ENCODE results near the gene KCNIP4.

DNA sequence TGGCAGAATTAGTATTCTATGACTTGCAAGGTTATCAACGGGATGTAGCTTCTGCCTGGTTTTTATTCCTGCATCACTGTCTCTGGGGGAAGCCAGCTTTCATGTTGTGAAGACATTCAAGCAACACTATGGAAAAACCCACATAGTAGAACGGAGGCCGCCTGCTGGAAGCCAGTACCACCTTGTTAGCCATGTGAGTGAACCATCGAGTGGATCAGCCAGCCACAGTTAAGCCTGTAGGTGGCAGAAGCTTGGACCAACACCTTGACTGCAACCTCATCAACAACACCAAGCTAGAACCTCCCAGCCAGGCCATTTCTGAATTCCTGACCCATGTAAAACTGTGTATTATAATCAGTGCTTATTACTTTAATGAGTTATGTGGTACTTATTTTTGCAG, 538.2 kb downstream of the KCNIP4 start:
- TF ChIP-seq POLR2AphosphoS5 (IDR thresholded peaks at IDR 0.05; ENCODE audit: low read depth) = no peak
- TF ChIP-seq, protein P1, sequence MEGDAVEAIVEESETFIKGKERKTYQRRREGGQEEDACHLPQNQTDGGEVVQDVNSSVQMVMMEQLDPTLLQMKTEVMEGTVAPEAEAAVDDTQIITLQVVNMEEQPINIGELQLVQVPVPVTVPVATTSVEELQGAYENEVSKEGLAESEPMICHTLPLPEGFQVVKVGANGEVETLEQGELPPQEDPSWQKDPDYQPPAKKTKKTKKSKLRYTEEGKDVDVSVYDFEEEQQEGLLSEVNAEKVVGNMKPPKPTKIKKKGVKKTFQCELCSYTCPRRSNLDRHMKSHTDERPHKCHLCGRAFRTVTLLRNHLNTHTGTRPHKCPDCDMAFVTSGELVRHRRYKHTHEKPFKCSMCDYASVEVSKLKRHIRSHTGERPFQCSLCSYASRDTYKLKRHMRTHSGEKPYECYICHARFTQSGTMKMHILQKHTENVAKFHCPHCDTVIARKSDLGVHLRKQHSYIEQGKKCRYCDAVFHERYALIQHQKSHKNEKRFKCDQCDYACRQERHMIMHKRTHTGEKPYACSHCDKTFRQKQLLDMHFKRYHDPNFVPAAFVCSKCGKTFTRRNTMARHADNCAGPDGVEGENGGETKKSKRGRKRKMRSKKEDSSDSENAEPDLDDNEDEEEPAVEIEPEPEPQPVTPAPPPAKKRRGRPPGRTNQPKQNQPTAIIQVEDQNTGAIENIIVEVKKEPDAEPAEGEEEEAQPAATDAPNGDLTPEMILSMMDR (IDR thresholded peaks at IDR 0.05; ENCODE audit: insufficient read depth, low read length) = no peak
- no peak for TF ChIP-seq GABPA (IDR thresholded peaks at IDR 0.05; ENCODE audit: low read depth)

Data from HL-60 (cell line).